ENCODE measurements around the gene ZNF526.

Gene ZNF526

DNA sequence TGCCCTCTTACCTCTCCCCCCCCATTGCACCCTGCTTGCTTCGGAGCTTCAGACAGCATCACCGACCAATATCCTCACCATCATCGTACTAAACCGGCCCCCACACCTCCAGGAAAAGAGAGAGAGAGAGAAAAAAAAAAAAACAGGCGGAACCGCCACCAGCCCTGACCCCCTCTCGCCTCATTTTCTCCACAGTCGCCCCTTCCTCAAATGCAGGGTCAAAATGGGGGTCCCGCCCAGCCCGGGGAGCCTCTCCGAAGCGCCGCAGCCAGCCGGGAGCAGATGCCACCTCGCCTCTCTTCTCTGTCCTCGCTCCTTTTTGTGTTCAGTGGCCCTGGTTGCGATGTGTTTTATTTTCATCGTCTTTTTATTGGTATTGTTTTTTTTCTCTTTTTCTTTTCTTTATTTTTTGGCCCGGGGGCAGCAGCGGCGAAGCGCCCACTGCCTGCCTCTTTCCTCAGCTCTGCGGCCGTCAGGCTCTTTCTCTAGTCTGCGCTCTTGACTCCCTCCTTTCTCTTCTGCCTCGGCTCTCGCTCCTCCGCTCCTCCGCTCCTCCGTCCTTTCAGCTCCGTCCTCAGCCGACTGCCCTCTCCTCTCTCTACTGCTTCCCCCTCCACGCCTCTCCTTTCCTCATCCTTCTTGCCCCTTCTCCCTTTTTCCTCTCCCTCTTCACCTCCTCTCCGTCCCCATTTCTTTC, 44.0 kb upstream of the ZNF526 start:
- peak overlapping the region; percentile 58 for H3K4me3 ChIP-seq (ENCODE audit: low read depth, low read length)
- TF ChIP-seq, protein P1, sequence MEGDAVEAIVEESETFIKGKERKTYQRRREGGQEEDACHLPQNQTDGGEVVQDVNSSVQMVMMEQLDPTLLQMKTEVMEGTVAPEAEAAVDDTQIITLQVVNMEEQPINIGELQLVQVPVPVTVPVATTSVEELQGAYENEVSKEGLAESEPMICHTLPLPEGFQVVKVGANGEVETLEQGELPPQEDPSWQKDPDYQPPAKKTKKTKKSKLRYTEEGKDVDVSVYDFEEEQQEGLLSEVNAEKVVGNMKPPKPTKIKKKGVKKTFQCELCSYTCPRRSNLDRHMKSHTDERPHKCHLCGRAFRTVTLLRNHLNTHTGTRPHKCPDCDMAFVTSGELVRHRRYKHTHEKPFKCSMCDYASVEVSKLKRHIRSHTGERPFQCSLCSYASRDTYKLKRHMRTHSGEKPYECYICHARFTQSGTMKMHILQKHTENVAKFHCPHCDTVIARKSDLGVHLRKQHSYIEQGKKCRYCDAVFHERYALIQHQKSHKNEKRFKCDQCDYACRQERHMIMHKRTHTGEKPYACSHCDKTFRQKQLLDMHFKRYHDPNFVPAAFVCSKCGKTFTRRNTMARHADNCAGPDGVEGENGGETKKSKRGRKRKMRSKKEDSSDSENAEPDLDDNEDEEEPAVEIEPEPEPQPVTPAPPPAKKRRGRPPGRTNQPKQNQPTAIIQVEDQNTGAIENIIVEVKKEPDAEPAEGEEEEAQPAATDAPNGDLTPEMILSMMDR (IDR thresholded peaks at IDR 0.05; ENCODE audit: low read depth, low read length): no peak

DNA sequence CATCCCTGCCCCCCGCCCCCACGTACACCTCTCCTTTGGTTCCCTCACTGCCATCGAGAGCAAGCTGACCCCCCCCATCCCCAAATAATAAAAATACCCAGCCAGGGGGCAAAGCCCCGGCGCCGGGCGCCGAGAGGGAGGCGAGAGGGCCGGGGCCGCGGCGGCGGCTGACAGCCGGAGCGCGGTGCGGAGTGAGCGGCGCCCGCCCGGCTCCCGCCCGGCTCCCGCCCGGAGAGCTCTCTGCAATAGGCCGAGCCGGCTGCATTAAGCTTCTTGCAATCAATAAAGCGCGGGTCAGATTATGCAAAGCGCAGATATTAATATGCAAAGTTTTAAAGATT, 43.5 kb upstream of the ZNF526 start:
- TF ChIP-seq, protein P1 (IDR thresholded peaks at IDR 0.05; ENCODE audit: low read depth, low read length): no peak
- peak overlapping the region; percentile 58 for H3K4me3 ChIP-seq (ENCODE audit: low read depth, low read length)

DNA sequence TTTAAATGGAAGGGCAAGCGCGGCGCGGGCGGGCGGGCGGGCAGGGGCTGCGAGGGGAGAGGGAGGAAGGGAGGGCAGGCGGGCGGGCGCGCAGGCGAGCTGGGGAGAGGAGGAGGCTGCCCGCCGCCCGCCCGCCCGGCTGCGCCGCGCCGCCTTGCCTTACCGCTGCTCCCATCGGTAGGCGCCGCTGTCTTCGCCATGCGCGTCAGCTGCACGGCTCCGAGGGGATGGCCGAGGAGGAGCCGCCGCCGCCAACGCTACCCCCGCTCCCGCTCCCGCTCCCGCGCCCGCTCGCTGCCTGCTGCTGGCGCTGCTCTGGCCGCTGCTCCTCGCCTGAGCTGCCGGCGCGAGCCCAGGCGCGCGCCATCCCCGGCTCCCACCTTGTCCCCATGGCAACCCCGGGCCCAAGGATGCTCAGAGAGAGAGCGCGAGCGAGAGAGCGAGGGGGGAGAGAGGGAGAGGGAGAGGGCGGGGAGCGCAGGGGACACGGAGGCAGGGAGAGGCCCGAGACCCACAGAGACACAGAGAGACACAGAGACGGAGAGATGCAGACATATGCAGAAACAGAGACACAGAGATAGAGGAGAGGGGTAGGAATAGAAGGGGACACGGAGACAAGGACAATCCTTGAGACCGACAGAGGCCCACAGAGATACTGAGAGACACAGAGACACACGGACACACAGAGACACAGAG, 43.0 kb upstream of the ZNF526 start:
- H3K4me3 ChIP-seq (ENCODE audit: low read depth, low read length): peak overlapping the region; percentile 58
- TF ChIP-seq, protein P1 (IDR thresholded peaks at IDR 0.05; ENCODE audit: low read depth, low read length): 0 out of 2 replicates have a peak, but pooled peaks have one; percentile 16

DNA sequence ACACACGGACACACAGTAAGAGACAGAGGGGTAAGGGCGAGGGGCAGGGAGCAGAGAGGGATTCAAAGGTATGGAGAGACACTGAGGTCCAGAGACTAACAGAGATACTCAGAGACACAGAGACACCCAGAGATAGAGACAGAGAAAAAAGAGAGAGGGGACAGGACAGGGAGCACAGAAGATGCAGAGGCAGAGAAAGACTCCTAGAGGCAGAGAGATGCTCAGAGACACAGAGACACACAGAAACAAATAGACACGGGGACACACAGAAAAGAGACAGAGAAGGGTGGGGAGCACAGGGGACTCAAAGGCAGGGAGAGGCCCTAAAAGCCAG, 42.5 kb upstream of the ZNF526 start:
- TF ChIP-seq, protein P1 (IDR thresholded peaks at IDR 0.05; ENCODE audit: low read depth, low read length): no peak
- no peak overlapping the region for H3K4me3 ChIP-seq (ENCODE audit: low read depth, low read length)

DNA sequence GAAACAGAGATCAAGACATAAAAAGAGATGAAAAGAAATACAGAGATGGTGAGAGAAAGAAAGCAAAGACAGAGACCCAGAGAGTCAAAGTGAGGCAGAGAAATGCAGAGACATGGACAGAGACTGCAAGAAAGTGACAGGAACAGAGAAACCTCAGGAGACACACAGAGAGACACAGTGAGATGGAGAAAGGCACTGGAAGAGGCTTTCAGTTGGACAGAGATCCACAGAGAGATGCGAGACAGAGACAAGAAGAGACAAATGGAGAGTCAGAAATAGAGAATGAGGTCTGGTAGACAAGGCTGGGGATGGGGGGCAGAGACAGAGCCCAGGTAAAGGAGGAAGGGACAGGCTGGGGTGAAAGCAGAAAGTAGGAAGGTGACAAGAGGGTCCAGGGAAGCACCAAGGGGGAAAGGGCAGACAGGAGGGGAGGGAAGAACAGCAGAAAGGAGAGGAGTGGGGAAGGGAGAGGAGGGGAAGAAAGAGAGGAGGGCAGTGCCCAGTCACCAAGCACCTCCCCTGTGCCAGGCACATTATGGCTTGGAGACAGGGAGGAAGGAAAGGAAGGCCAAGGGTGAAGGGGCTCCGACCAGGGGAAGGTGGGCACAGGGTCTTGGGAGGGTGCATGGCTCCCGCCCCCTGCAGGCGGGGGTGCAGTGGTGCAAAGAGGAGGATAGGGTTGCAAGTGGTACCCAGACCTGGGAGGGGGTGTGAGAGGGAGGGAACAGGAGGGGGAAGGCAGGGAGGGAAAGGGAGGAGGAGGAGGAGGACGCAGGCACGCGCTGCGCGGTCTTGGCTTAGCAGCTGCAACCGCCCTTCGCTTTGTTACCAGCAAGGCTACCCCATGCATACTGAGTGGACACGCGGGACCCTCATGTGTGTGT, 41.1 kb upstream of the ZNF526 start:
- no peak overlapping the region for H3K4me3 ChIP-seq (ENCODE audit: low read depth, low read length)
- TF ChIP-seq, protein P1 (IDR thresholded peaks at IDR 0.05; ENCODE audit: low read depth, low read length): peak; percentile 17; the same call in 1 of the 2 replicates

DNA sequence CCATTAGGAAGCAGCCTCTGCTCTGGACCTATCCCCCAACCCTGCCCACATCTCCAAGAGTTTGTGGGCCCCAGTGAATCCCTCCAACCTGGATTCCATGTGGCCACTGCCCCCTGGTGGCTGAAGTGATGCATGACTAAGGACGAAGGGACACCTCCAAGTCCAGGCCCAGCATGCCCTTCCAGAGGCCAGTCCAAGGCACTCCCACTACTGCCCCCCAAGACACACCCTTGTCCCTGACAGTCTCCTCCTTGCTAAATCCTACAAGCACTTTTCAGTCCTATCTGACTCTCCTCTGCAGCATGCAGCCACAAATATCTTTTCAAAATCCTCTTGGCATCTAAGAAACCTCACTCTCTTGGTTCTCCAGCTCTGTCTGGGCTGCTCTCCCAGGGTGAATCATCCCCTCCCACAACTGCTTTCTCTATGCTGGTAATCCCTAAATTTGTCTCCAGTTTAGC, 35.7 kb upstream of the ZNF526 start:
- TF ChIP-seq, protein P1 (IDR thresholded peaks at IDR 0.05; ENCODE audit: low read depth, low read length): peak; percentile 85
- no peak overlapping the region for H3K4me3 ChIP-seq (ENCODE audit: low read depth, low read length)

All from WI38 (cell line).